ENCODE measurements around the gene FLOT1. TPM values are rescaled to one million over a fixed set of nuclear protein-coding genes. Genes with fewer than 3 reads are reported as not detected.

FLOT1 gene
- total and polyA plus RNA-seq, 2 donors (not counting 1 experiment from before 2014, with no cell fraction given), result 71.2 to 79.4 TPM

DNA sequence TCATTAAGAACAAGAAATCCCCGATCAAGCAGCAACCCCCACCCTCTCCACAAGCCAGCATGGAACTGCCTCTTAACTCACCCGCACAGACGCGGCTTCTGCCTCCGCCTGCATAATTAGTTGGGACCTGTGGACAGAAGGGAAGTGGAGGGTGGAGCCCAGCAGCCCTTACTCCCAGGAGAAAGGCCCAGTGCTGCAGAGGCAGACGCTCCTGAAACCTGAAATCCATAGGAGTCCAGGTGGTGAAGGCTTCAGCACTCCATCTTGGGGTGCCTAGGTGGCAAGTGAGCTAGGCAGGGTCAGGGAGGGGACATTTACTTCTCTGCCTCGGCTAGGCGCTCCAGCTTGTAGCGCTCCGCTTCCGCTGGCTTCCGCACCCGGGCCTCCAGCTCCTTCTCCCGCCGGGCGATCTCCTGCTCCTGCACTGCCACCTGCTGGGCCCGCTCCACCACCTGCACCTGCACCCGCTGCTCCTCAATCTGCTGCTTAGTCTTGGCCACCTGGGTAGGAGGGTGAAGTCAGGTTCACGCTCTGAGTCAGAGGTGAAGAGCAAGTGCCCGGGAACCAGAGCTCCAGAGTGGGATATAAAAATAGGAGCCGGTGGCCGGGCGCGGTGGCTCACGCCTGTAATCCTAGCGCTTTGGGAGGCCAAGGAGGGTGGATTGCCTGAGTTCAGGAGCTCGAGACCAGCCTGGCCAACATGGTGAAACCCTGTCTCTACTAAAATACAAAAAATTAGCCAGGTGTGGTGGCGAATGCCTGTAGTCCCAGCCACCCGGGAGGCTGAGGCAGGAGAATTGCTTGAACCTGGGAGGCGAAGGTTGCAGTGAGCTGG, 11.7 kb downstream of the FLOT1 start:
- Histone ChIP-seq H3K4me2 (replicated peaks; ENCODE audit: low read depth, low read length, poor library complexity, severe bottlenecking) (peak overlapping the region; percentile 79), H3K27ac (ENCODE audit: low read length in 2 of 2) (no peak overlapping the region), H3K27me3 (replicated peaks in 1 of 4; ENCODE audit: control extremely low read depth in 1 of 4, control insufficient read depth in 3 of 4, insufficient read depth in 4 of 4, low read length in 3 of 4) (no peaks in the 10 kb centered on the region), H3K4me3 (ENCODE audit: control extremely low read depth in 1 of 5, extremely low read depth in 1 of 5, insufficient read depth in 1 of 5, low read depth in 2 of 5, low read length in 4 of 5) (peak overlapping the region in 3 of 5 experiments; percentile 5 to 29 (median 25)), H4K20me1 (ENCODE audit: control insufficient read depth, insufficient read depth, low read length, poor library complexity, severe bottlenecking) (peaks cover 11% of the 10 kb centered on the region), H3K36me3 (replicated peaks in 1 of 2; ENCODE audit: control extremely low read depth in 1 of 2, control insufficient read depth in 1 of 2, extremely low read depth in 1 of 2, insufficient read depth in 2 of 2, low read length in 1 of 2) (peaks cover 3 to 31% of the 10 kb centered on the region in 2 experiments), H3K4me1 (ENCODE audit: control insufficient read depth in 2 of 2, insufficient read depth in 2 of 2, low read length in 2 of 2) (peaks cover 22 to 23% of the 10 kb centered on the region in 2 donors), H3K9me3 (ENCODE audit: control extremely low read depth in 1 of 3, control insufficient read depth in 2 of 3, insufficient read depth in 1 of 3, low read length in 2 of 3) (no peaks in the 10 kb centered on the region), H3K9ac (ENCODE audit: low read length) (peak overlapping the region; percentile 28), H3K79me2 (ENCODE audit: control insufficient read depth, insufficient read depth, low read length) (peaks cover 64% of the 10 kb centered on the region), H2AFZ (ENCODE audit: insufficient read depth, low read depth, low read length, poor library complexity, severe bottlenecking) (peak overlapping the region; percentile 67)
- peak overlapping the region; percentile 40 for H3K4me3 Mint-ChIP-seq
- peaks cover 25% of the 10 kb centered on the region for H3K4me1 Mint-ChIP-seq
- intact Hi-C loops (cut with micrococcal nuclease), result loop anchor here (1.0 to 2.0 kb wide), 3 partner anchors 105 to 248 kb away; partner anchors contain the start of gene ATAT1
- CTCF ChIA-PET, result interaction anchor here (0.5 to 22.5 kb wide), 46 partner anchors 8 to 372 kb away, joined by 3 to 963 read pairs (median 4); partner anchors contain the start of genes ABCF1, ATAT1, C6orf136 and DHX16
- POLR2A ChIA-PET, result interaction anchor here (0.5 to 2.2 kb wide), 9 partner anchors 8 to 249 kb away, joined by 3 to 14 read pairs (median 4); partner anchors contain the start of gene DHX16
- TF ChIP-seq, protein P1, sequence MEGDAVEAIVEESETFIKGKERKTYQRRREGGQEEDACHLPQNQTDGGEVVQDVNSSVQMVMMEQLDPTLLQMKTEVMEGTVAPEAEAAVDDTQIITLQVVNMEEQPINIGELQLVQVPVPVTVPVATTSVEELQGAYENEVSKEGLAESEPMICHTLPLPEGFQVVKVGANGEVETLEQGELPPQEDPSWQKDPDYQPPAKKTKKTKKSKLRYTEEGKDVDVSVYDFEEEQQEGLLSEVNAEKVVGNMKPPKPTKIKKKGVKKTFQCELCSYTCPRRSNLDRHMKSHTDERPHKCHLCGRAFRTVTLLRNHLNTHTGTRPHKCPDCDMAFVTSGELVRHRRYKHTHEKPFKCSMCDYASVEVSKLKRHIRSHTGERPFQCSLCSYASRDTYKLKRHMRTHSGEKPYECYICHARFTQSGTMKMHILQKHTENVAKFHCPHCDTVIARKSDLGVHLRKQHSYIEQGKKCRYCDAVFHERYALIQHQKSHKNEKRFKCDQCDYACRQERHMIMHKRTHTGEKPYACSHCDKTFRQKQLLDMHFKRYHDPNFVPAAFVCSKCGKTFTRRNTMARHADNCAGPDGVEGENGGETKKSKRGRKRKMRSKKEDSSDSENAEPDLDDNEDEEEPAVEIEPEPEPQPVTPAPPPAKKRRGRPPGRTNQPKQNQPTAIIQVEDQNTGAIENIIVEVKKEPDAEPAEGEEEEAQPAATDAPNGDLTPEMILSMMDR (IDR thresholded peaks at IDR 0.05), result peak; percentile 77
- TF ChIP-seq EZH2 (IDR thresholded peaks at IDR 0.05; ENCODE audit: borderline replicate concordance, insufficient read depth, low read depth, low read length, poor library complexity, severe bottlenecking), result no peak
- ATAC-seq (ENCODE audit: low read depth) (peak; percentile 89), DNase-seq (peak; percentile 86)
- peak overlapping the region; percentile 42 for H3K27ac Mint-ChIP-seq
- no peaks in the 10 kb centered on the region for H3K27me3 Mint-ChIP-seq
- 19% methylated on average over 21 of the region's 30 CpGs for WGBS (ENCODE audit: insufficient coverage)
- no peaks in the 10 kb centered on the region for H3K9me3 Mint-ChIP-seq (ENCODE audit: insufficient read depth)

Data from B cell (primary cell).